Thymus (tissue), 11 donors: ENCODE measurements around the gene CDKN2A. TPM values are rescaled to one million over a fixed set of nuclear protein-coding genes. Genes with fewer than 3 reads are reported as not detected.

ENCODE experiments used
- DNase-seq, 9 donors: peaks; one replicate each; pipeline ENCODE4 v3.0.0-alpha.2; 2013; ENCODE audit warnings: low spot score in 9 of 9, low read depth in 6 of 9, missing footprints in 1 of 9
- H3K27ac ChIP-seq, 2 donors: one replicate each; pipeline ENCODE4 v1.5.1; 2013; ENCODE audit warnings: control low read depth in 1 of 2, low read depth in 1 of 2, low read length in 1 of 2, mild to moderate bottlenecking in 1 of 2, moderate library complexity in 1 of 2
- H3K27me3 ChIP-seq, 2 donors: one replicate each; pipeline ENCODE4 v1.5.1; 2013; ENCODE audit warnings: low read length in 1 of 2; ENCODE audit not compliant: control insufficient read depth in 2 of 2, insufficient read depth in 1 of 2
- H3K36me3 ChIP-seq, 2 donors: one replicate each; pipeline ENCODE4 v1.5.1; 2013; ENCODE audit warnings: low read length in 1 of 2, mild to moderate bottlenecking in 1 of 2, moderate library complexity in 1 of 2; ENCODE audit not compliant: control insufficient read depth in 2 of 2, insufficient read depth in 2 of 2
- H3K4me1 ChIP-seq, 2 donors: one replicate each; pipeline ENCODE4 v1.5.1; 2013; ENCODE audit warnings: low read length in 2 of 2; ENCODE audit not compliant: control insufficient read depth in 2 of 2, insufficient read depth in 2 of 2
- H3K4me3 ChIP-seq, 2 donors: one replicate each; pipeline ENCODE4 v1.5.1; 2013; ENCODE audit warnings: low read length in 2 of 2, control low read depth in 1 of 2, mild to moderate bottlenecking in 1 of 2
- H3K9me3 ChIP-seq, 2 donors: one replicate each; pipeline ENCODE4 v1.5.1; 2013; ENCODE audit warnings: low read length in 1 of 2, mild to moderate bottlenecking in 1 of 2; ENCODE audit not compliant: control insufficient read depth in 2 of 2, insufficient read depth in 1 of 2
- WGBS: extraction: QIAGEN DNeasy Blood & Tissue Kit; methylation state at CpG from one replicate; pipeline ENCODE4 v1.1.7; 2013; 5-methylcytosine and 5-hydroxymethylcytosine counted together
- polyA plus RNA-seq: library from polyadenylated mRNA; stranded (reverse); fragments of 200-250 nt; gene quantifications from one replicate; pipeline ENCODE4 v1.2.3, GENCODE V29; 2013
- total RNA-seq: library from RNA; stranded (reverse); fragments of 120-200 nt; gene quantifications from one replicate; pipeline ENCODE4 v1.2.4, GENCODE V29; 2013
- donor health status: healthy.

CDKN2A gene
- total and polyA plus RNA-seq, 2 donors, result 1.6 to 5.3 TPM

DNA sequence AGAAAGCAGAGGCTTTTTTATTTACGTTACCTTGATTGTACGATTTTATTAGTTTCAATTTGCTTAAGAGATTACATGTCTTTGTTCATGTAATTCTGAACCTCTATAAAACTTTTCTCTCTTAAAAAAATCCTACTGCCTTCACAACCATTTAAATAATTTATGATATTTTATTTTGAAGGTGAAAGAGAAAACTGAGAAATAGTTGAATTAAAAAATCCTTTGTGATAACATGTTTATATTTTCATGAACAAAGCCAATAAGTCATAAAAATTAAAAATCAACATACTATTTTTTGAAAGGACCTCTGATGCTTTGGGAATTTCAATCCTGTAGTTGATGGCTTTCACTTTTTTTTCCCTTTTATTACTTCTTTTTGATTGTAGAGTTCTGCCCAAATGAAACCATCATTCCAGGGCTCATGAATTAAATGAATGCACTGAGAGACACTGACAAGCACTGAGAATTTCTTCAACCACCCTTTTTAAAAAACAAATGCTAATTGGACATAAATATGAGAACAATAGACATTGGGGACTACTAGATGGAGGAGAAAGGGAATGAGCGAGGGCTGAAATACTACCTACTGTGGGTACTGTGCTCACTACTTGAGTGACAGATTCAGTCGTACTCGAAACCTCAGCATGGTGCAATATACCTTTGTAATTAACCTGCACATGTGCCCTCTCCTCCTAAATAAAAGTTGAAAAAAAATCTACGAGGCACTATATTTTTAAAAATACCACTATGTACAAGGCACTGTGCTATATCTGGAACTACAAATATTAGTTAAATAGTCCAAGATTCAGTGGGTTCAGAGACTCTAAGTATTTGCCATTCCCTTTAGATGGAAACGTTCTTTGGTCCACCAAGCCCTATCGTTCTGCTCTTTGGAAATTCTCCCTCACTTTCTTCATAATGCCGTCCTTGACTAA is 5.9 kb downstream of the CDKN2A start:
- no peak for DNase-seq
- Histone ChIP-seq H3K36me3 (no peaks in the 10 kb centered on the region), H3K4me3 (no peak overlapping the region), H3K27ac (no peak overlapping the region), H3K27me3 (peaks cover 22 to 92% of the 10 kb centered on the region in 2 donors), H3K4me1 (peaks cover under 1 to 2% of the 10 kb centered on the region in 2 donors), H3K9me3 (no peaks in the 10 kb centered on the region)
- 30% methylated on average over 9 of the region's 9 CpGs for WGBS

DNA sequence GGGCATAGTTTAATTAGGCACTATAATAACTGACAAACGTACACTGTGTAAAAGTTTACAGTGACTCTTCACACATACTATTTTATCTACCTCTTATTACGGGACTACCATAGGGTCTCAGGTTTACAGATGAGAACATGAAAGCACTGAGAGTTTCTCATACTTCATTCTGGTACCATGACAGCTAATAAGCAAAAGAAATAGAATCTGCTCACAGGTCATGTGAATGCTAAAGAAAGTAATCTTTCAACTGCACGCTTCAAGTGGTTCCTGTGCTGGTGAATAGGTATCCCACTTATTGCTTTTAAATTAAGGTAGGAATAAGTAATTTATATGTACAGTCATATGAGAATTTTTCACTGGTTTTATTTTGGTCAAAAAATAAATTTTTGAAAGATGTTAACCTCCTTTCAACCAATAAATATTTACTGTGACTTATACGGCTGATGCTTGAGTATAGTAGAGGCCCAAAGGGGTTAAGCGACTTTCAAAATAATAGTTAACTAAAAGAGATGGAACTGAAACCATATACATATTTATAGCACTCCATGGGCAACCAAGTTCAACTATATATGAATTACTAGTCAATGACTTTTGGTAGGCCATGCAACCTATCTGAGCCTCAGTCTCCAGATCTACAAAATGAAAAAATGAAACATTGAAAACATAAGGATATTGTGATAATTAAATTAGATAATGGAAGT is 8.1 kb downstream of the CDKN2A start:
- DNase-seq, result no peak
- no peaks in the 10 kb centered on the region for H3K36me3 ChIP-seq
- H3K4me1 ChIP-seq, result no peaks in the 10 kb centered on the region
- H3K4me3 ChIP-seq, result no peak overlapping the region
- no peak overlapping the region for H3K27ac ChIP-seq
- H3K27me3 ChIP-seq, result peaks cover 22 to 88% of the 10 kb centered on the region in 2 donors
- 76% methylated on average over 5 of the region's 5 CpGs for WGBS
- H3K9me3 ChIP-seq, result no peaks in the 10 kb centered on the region

DNA sequence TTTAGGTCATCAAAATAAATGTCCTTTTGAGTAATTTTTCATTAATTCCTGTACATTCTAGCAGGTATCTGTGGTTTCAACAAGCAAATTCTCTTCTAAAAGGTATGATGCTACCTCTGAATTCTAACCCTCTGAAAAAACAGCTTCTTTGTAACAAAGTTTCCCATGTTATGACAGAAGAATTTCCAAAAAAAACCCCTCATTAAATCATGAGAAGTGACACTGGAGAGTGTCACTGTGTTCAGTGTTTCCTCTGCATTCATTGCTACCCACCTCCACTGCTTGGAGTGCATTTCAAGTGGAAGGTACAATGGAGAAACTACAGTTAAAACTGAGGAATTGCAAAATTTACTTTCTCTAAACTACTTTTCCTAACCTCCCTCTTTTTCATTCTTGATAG is 10.1 kb downstream of the CDKN2A start:
- Histone ChIP-seq H3K4me3 (no peak overlapping the region), H3K4me1 (no peaks in the 10 kb centered on the region), H3K36me3 (no peaks in the 10 kb centered on the region), H3K9me3 (no peaks in the 10 kb centered on the region), H3K27ac (no peak overlapping the region), H3K27me3 (peaks cover 25 to 83% of the 10 kb centered on the region in 2 donors)
- DNase-seq, result no peak

DNA sequence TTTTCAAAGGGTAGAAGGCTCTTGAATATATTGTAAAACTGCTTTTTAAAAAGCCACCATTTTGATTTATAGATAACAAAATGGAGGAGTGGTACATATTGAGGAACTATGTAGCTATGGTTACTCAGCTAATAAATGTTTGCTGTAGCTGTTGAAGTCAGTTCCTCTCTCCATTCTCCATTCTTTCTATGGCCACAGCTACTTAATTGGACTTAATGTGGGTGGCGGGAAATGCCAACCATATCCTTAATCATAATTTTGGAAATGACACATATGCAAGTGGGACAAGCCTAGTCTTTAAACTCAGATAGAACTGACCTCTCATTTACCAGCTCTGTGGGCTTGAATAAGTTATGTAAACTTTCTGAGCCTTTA is 10.6 kb downstream of the CDKN2A start:
- no peaks in the 10 kb centered on the region for H3K4me1 ChIP-seq
- no peaks in the 10 kb centered on the region for H3K9me3 ChIP-seq
- WGBS, result 72% methylated on average over 1 of the region's 1 CpG
- peaks cover 27 to 83% of the 10 kb centered on the region in 2 donors for H3K27me3 ChIP-seq
- no peak for DNase-seq
- H3K27ac ChIP-seq, result no peak overlapping the region
- no peak overlapping the region for H3K4me3 ChIP-seq
- H3K36me3 ChIP-seq, result no peaks in the 10 kb centered on the region

DNA sequence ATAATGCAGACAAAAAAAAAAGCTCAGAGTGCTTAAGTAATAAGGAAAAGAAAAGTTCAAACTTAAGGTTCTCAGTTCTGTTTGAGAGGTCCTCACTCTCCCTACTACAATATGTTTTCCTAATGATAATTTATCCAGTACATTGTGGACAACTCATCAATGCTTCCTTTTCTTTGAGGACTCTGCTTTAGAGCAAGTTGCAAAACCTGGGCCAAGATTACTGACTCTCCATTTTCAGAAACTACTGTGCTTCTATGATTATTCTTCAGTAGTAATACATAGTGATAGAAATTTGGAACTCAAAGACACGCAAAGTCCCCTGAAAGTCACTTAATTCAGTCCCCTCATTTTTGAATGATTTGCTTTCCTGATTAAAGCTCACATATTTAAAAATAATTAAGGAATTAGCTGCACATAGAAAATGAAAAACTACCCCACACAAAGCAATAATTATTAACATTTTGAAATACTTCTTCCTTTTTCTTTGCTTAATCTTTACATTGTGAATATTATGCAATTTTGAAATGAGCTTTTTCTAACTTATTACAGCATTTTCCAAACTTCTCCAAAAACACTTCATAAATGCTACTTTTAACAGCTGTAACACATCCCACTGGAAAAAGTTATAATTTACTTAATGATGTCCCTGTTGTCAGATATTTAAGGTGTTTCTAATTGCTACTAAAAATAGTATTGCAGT is 11.2 kb downstream of the CDKN2A start:
- no peak for DNase-seq
- H3K4me1 ChIP-seq, result no peaks in the 10 kb centered on the region
- no peak overlapping the region for H3K27ac ChIP-seq
- 74% methylated on average over 1 of the region's 1 CpG for WGBS
- no peaks in the 10 kb centered on the region for H3K9me3 ChIP-seq
- H3K36me3 ChIP-seq, result no peaks in the 10 kb centered on the region
- H3K27me3 ChIP-seq, result peaks cover 26 to 82% of the 10 kb centered on the region in 2 donors
- no peak overlapping the region for H3K4me3 ChIP-seq

DNA sequence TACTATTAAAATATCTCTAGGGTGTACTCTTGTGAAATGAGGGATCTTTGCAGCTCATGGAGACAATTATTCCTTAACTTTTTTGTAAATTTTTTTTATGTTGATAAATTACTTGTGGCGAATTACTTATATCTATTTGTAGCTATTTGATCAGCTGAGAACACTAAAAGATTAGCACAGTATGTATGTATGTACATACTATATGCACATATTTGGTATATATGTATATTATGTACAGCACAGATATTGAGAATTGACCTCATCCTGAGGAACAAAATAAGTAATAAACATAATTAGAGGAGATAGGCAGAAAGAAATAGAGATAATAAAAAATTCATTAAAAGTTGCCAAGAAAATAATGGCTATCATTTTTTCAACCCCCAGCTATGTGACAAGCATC is 11.8 kb downstream of the CDKN2A start:
- H3K4me3 ChIP-seq, result no peak overlapping the region
- no peaks in the 10 kb centered on the region for H3K36me3 ChIP-seq
- no peak for DNase-seq
- WGBS, result 77% methylated on average over 1 of the region's 1 CpG
- H3K4me1 ChIP-seq, result no peaks in the 10 kb centered on the region
- peaks cover 28 to 83% of the 10 kb centered on the region in 2 donors for H3K27me3 ChIP-seq
- no peaks in the 10 kb centered on the region for H3K9me3 ChIP-seq
- no peak overlapping the region for H3K27ac ChIP-seq

DNA sequence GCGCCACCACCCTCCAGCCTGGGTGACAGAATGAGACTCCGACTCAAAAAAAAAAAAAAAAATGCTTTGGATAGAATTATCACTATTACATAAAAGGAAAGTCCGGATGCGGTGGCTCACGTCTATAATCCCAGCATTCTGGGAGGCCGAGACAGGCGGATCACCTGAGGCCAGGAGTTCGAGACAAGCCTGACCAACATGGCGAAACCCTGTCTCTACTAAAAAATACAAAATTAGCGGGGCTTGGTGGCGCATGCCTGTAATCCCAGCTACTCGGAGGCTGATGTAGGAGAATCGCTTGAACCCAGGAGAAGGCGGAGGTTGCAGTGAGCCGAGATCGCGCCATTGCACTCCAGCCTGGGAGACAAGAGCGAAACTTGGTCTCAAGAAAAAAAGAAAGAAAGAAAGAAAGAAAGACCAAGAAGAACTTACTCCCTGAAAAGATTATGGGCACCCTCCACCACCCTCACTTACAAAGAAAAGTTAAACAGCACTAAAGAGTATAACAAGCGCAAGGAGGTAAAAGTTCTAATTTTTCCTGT is 17.8 kb downstream of the CDKN2A start:
- no peaks in the 10 kb centered on the region for H3K36me3 ChIP-seq
- DNase-seq, result no peak
- WGBS, result 31% methylated on average over 19 of the region's 19 CpGs
- peaks cover 47 to 94% of the 10 kb centered on the region in 2 donors for H3K27me3 ChIP-seq
- no peak overlapping the region for H3K4me3 ChIP-seq
- no peak overlapping the region for H3K27ac ChIP-seq
- H3K9me3 ChIP-seq, result no peaks in the 10 kb centered on the region
- H3K4me1 ChIP-seq, result peaks cover 3 to 13% of the 10 kb centered on the region in 2 donors

DNA sequence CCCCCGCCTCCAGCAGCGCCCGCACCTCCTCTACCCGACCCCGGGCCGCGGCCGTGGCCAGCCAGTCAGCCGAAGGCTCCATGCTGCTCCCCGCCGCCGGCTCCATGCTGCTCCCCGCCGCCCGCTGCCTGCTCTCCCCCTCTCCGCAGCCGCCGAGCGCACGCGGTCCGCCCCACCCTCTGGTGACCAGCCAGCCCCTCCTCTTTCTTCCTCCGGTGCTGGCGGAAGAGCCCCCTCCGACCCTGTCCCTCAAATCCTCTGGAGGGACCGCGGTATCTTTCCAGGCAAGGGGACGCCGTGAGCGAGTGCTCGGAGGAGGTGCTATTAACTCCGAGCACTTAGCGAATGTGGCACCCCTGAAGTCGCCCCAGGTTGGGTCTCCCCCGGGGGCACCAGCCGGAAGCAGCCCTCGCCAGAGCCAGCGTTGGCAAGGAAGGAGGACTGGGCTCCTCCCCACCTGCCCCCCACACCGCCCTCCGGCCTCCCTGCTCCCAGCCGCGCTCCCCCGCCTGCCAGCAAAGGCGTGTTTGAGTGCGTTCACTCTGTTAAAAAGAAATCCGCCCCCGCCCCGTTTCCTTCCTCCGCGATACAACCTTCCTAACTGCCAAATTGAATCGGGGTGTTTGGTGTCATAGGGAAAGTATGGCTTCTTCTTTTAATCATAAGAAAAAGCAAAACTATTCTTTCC is 19.3 kb downstream of the CDKN2A start:
- Histone ChIP-seq H3K9me3 (peaks cover 0 to 6% of the 10 kb centered on the region in 2 donors), H3K36me3 (no peaks in the 10 kb centered on the region), H3K27ac (no peak overlapping the region), H3K4me3 (peak overlapping the region; percentile 27 to 58), H3K4me1 (peaks cover 3 to 13% of the 10 kb centered on the region in 2 donors), H3K27me3 (peaks cover 60 to 99% of the 10 kb centered on the region in 2 donors)
- peak in 2 of 9 donors; percentile 42 to 72 for DNase-seq
- under 1% methylated on average over 51 of the region's 51 CpGs for WGBS
